ENCODE data around the gene CHRD.

The CHRD gene

GRCh38 chr3:184439096-184439495, 59.2 kb downstream of the CHRD start:
- DNase-seq (ENCODE audit: low read depth), result no peak
- TF ChIP-seq, protein P1, sequence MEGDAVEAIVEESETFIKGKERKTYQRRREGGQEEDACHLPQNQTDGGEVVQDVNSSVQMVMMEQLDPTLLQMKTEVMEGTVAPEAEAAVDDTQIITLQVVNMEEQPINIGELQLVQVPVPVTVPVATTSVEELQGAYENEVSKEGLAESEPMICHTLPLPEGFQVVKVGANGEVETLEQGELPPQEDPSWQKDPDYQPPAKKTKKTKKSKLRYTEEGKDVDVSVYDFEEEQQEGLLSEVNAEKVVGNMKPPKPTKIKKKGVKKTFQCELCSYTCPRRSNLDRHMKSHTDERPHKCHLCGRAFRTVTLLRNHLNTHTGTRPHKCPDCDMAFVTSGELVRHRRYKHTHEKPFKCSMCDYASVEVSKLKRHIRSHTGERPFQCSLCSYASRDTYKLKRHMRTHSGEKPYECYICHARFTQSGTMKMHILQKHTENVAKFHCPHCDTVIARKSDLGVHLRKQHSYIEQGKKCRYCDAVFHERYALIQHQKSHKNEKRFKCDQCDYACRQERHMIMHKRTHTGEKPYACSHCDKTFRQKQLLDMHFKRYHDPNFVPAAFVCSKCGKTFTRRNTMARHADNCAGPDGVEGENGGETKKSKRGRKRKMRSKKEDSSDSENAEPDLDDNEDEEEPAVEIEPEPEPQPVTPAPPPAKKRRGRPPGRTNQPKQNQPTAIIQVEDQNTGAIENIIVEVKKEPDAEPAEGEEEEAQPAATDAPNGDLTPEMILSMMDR (conservative IDR thresholded peaks at IDR 0.05; ENCODE audit: control insufficient read depth, insufficient read depth, low read depth, low read length), result no peak
- no peak overlapping the region for H3K4me3 ChIP-seq (ENCODE audit: control insufficient read depth, low read depth, low read length)
